ENCODE results near the gene P2RY2.

Gene P2RY2

GRCh38 chr11:73205661-73206343 is 12.3 kb upstream of the P2RY2 start:
- DNase-seq = no peak

- no peak for DNase-seq
Observed at GRCh38 chr11:73206801-73207200, 11.3 kb upstream of the P2RY2 start.

- no peak for DNase-seq
Observed at GRCh38 chr11:73209892-73210291, 8.2 kb upstream of the P2RY2 start.

GRCh38 chr11:73210916-73211667 is 7.0 kb upstream of the P2RY2 start:
- DNase-seq = no peak

- no peak for DNase-seq
Observed at GRCh38 chr11:73213196-73214143, 4.6 kb upstream of the P2RY2 start.

- DNase-seq = no peak
Observed at GRCh38 chr11:73215191-73216134, 2.6 kb upstream of the P2RY2 start.

- DNase-seq = no peak
Observed at GRCh38 chr11:73216465-73216864, 1.6 kb upstream of the P2RY2 start.

GRCh38 chr11:73217131-73217809 is 811 bp upstream of the P2RY2 start:
- no peak for DNase-seq

- DNase-seq = no peak
Observed at GRCh38 chr11:73217810-73218105, 323 bp upstream of the P2RY2 start.

- no peak for DNase-seq
Observed at GRCh38 chr11:73218830-73219215, 742 bp downstream of the P2RY2 start.

- DNase-seq = no peak
Observed at GRCh38 chr11:73219396-73220285, 1.6 kb downstream of the P2RY2 start.

GRCh38 chr11:73221451-73221850 is 3.4 kb downstream of the P2RY2 start:
- DNase-seq = no peak

GRCh38 chr11:73221996-73222395 is 3.9 kb downstream of the P2RY2 start:
- no peak for DNase-seq

- DNase-seq = no peak
Observed at GRCh38 chr11:73223998-73224730, 6.1 kb downstream of the P2RY2 start.

- DNase-seq = no peak
Observed at GRCh38 chr11:73225001-73225686, 7.1 kb downstream of the P2RY2 start.

- DNase-seq = no peak
Observed at GRCh38 chr11:73225851-73226250, 7.8 kb downstream of the P2RY2 start.

GRCh38 chr11:73226297-73227006 is 8.4 kb downstream of the P2RY2 start:
- no peak for DNase-seq

GRCh38 chr11:73227571-73228211 is 9.6 kb downstream of the P2RY2 start:
- no peak for DNase-seq

Data from T-helper 2 cell (primary cell).